ENCODE data around the gene MYLK.

GRCh38 chr3:123657111-123657510 is 227.0 kb downstream of the MYLK start:
- TF ChIP-seq POLR2A (IDR thresholded peaks at IDR 0.05): no peak
- TF ChIP-seq CTCF (IDR thresholded peaks at IDR 0.05): no peak
